Breast epithelium (tissue), 3 donors: ENCODE data around the gene OR4D9.

ENCODE experiments used
- CTCF ChIP-seq, 3 donors: fragments of 450-650 bp; IDR thresholded peaks; one replicate each; pipeline ENCODE4 v1.5.1; 2016 to 2017; ENCODE audit warnings: antibody characterized with exemption in 3 of 3, mild to moderate bottlenecking in 3 of 3, moderate library complexity in 3 of 3
- POLR2A ChIP-seq: fragments of 450-650 bp; IDR thresholded peaks from one replicate; pipeline ENCODE4 v1.6.1; 2016; ENCODE audit warnings: antibody characterized with exemption, mild to moderate bottlenecking, moderate library complexity
- POLR2AphosphoS5 ChIP-seq, 3 donors: sonication (generic); formaldehyde crosslinking; IDR thresholded peaks; one replicate each; pipeline ENCODE4 v1.6.1; 2017; ENCODE audit warnings: antibody characterized with exemption in 3 of 3

GRCh38 chr11:59550368-59550841 lies 39.1 kb downstream of the OR4D9 start:
- peak; percentile 52 to 74 (median 59) for TF ChIP-seq CTCF (IDR thresholded peaks at IDR 0.05)
- TF ChIP-seq POLR2AphosphoS5 (IDR thresholded peaks at IDR 0.05), result peak; percentile 10 to 77 (median 49)
- TF ChIP-seq POLR2A, result no peak
